NCI-H128 (cell line): Measurements from ENCODE around the gene TTC7B.

Experiments
- DNase-seq: peaks from one replicate; lab custom pipeline; 2025; ENCODE audit not compliant: unreplicated experiment; lab: John Stamatoyannopoulos, UW

The TTC7B gene

GRCh38 chr14:90676356-90676755 is 139.9 kb downstream of the TTC7B start:
- DNase-seq: no peak

- DNase-seq: no peak
Measured at GRCh38 chr14:90675399-90675798, 140.8 kb downstream of the TTC7B start.

- DNase-seq: no peak
Measured at GRCh38 chr14:90674716-90675115, 141.5 kb downstream of the TTC7B start.

GRCh38 chr14:90674043-90674670 is 142.1 kb downstream of the TTC7B start:
- DNase-seq: no peak

GRCh38 chr14:90671382-90672234 is 144.6 kb downstream of the TTC7B start:
- DNase-seq: no peak

GRCh38 chr14:90669731-90670130 is 146.5 kb downstream of the TTC7B start:
- no peak for DNase-seq

- no peak for DNase-seq
Measured at GRCh38 chr14:90666571-90666970, 149.7 kb downstream of the TTC7B start.

GRCh38 chr14:90665321-90666000 is 150.8 kb downstream of the TTC7B start:
- no peak for DNase-seq

GRCh38 chr14:90664911-90665310 is 151.3 kb downstream of the TTC7B start:
- no peak for DNase-seq

GRCh38 chr14:90663680-90664079 is 152.6 kb downstream of the TTC7B start:
- no peak for DNase-seq

GRCh38 chr14:90663140-90663539 is 153.1 kb downstream of the TTC7B start:
- no peak for DNase-seq

- no peak for DNase-seq
Measured at GRCh38 chr14:90661866-90662265, 154.4 kb downstream of the TTC7B start.

GRCh38 chr14:90660865-90661570 is 155.2 kb downstream of the TTC7B start:
- no peak for DNase-seq

- no peak for DNase-seq
Measured at GRCh38 chr14:90659156-90659555, 157.1 kb downstream of the TTC7B start.

- no peak for DNase-seq
Measured at GRCh38 chr14:90658541-90658967, 157.7 kb downstream of the TTC7B start.

- DNase-seq: no peak
Measured at GRCh38 chr14:90656973-90657372, 159.3 kb downstream of the TTC7B start.

- DNase-seq: no peak
Measured at GRCh38 chr14:90655829-90656228, 160.4 kb downstream of the TTC7B start.

- DNase-seq: no peak
Measured at GRCh38 chr14:90654831-90655276, 161.4 kb downstream of the TTC7B start.

GRCh38 chr14:90652626-90653025 is 163.6 kb downstream of the TTC7B start:
- no peak for DNase-seq

GRCh38 chr14:90651976-90652560 is 164.2 kb downstream of the TTC7B start:
- DNase-seq: no peak

GRCh38 chr14:90651271-90651804 is 164.9 kb downstream of the TTC7B start:
- no peak for DNase-seq
